IMR-90 (cell line): Measurements from ENCODE around the gene ASCL5. TPM values are rescaled to one million over a fixed set of nuclear protein-coding genes. Genes with fewer than 3 reads are reported as not detected.

Experiments used
- ATAC-seq: fragments of 200-7000 bp; cut with Tn5 transposase; 2 replicates; pipeline ENCODE4 v1.9.1; 2020; ENCODE audit warnings: low read depth, mild to moderate bottlenecking, moderate library complexity
- BruUV-seq: library from RNA; stranded (reverse); fragments of 400-500 nt; replicated peaks from 2 replicates; lab custom pipeline; 2021; lab: Mats Ljungman, UMichigan
- CTCF ChIA-PET: fragments of 300-600 bp; formaldehyde crosslinking; extraction: SDS; loops from one replicate; lab custom pipeline; 2021; ENCODE audit warnings: antibody characterized with exemption; lab: Yijun Ruan, JAX
- POLR2A ChIA-PET: fragments of 300-600 bp; sonication (Branson Sonifier 250); formaldehyde crosslinking; loops from one replicate; lab custom pipeline; 2022; ENCODE audit warnings: antibody characterized with exemption; ENCODE audit not compliant: unreplicated experiment; lab: Charles Lee
- DNase-seq: peaks from one replicate; pipeline ENCODE4 v3.0.0; 2013
- H2AFZ ChIP-seq: replicated peaks from 2 replicates; pipeline ENCODE3; 2013; ENCODE audit warnings: low read length, mild to moderate bottlenecking; ENCODE audit not compliant: poor library complexity
- H2AK5ac ChIP-seq: 2 replicates; pipeline ENCODE4 v1.6.1; 2013; ENCODE audit warnings: low read depth, low read length, inconsistent platforms
- H2AK9ac ChIP-seq: replicated peaks from 2 replicates; pipeline ENCODE3; 2013; ENCODE audit warnings: mild to moderate bottlenecking, low read depth, low read length, moderate library complexity; ENCODE audit not compliant: poor library complexity
- H2BK120ac ChIP-seq: 2 replicates; pipeline ENCODE4 v1.6.1; 2013; ENCODE audit warnings: low read depth, low read length, inconsistent platforms
- H2BK15ac ChIP-seq: 3 replicates; pipeline ENCODE4 v1.6.1; 2013; ENCODE audit warnings: low read depth, low read length, inconsistent platforms
- H2BK20ac ChIP-seq: 2 replicates; pipeline ENCODE4 v1.6.1; 2013; ENCODE audit warnings: low read depth, mild to moderate bottlenecking, inconsistent platforms, low read length, moderate library complexity
- H2BK5ac ChIP-seq: 2 replicates; pipeline ENCODE4 v1.6.1; 2013; ENCODE audit warnings: mild to moderate bottlenecking, low read depth, low read length, inconsistent platforms; ENCODE audit not compliant: poor library complexity, severe bottlenecking
- H3K14ac ChIP-seq: replicated peaks from 2 replicates; pipeline ENCODE4 v1.6.1; 2013; ENCODE audit warnings: low read depth, low read length, inconsistent platforms
- H3K18ac ChIP-seq: 2 replicates; pipeline ENCODE4 v1.6.1; 2013; ENCODE audit warnings: low read depth, low read length, control low read depth
- H3K23ac ChIP-seq: 2 replicates; pipeline ENCODE4 v1.6.1; 2013; ENCODE audit warnings: low read depth, low read length, inconsistent platforms
- H3K27ac ChIP-seq: 2 replicates; pipeline ENCODE4 v1.5.1; 2013; ENCODE audit warnings: mild to moderate bottlenecking, control low read depth, low read length; ENCODE audit not compliant: insufficient read depth
- H3K27me3 ChIP-seq: 2 replicates; pipeline ENCODE4 v1.6.1; 2013; ENCODE audit warnings: low read length; ENCODE audit not compliant: control insufficient read depth, insufficient read depth
- H3K36me3 ChIP-seq: 2 replicates; pipeline ENCODE4 v1.6.1; 2013; ENCODE audit warnings: low read length, mixed read lengths; ENCODE audit not compliant: control insufficient read depth, insufficient read depth
- H3K4ac ChIP-seq: 2 replicates; pipeline ENCODE4 v1.6.1; 2013; ENCODE audit warnings: low read depth, low read length, inconsistent platforms
- H3K4me1 ChIP-seq: 2 replicates; pipeline ENCODE4 v1.6.1; 2013; ENCODE audit warnings: low read length, mixed read lengths; ENCODE audit not compliant: control insufficient read depth, insufficient read depth
- H3K4me2 ChIP-seq: 2 replicates; pipeline ENCODE4 v1.6.1; 2013; ENCODE audit warnings: low read depth, mild to moderate bottlenecking, control low read depth, low read length, moderate library complexity
- H3K4me3 ChIP-seq: 2 replicates; pipeline ENCODE4 v1.5.1; 2013; ENCODE audit warnings: low read depth, mild to moderate bottlenecking, control low read depth, low read length, moderate library complexity; ENCODE audit not compliant: insufficient read depth
- H3K56ac ChIP-seq: 2 replicates; pipeline ENCODE4 v1.6.1; 2013; ENCODE audit warnings: low read length, inconsistent platforms; ENCODE audit not compliant: insufficient read depth; ENCODE audit errors: extremely low read depth
- H3K79me1 ChIP-seq, 2 experiments: 2 replicates each; pipeline ENCODE4 v1.6.1; 2013; ENCODE audit warnings: low read length in 2 of 2, inconsistent platforms in 1 of 2, low read depth in 1 of 2
- H3K9ac ChIP-seq: 2 replicates; pipeline ENCODE4 v1.6.1; 2013; ENCODE audit warnings: low read depth, low read length, control low read depth
- H3K9me1 ChIP-seq: 2 replicates; pipeline ENCODE4 v1.6.1; 2013; ENCODE audit warnings: low read length, inconsistent platforms; ENCODE audit not compliant: insufficient read depth
- H3K9me3 ChIP-seq: 2 replicates; pipeline ENCODE4 v1.6.1; 2013; ENCODE audit warnings: low read length; ENCODE audit not compliant: control insufficient read depth, insufficient read depth
- H4K20me1 ChIP-seq: 2 replicates; pipeline ENCODE4 v1.6.1; 2013; ENCODE audit warnings: low read length, inconsistent platforms; ENCODE audit not compliant: insufficient read depth
- H4K5ac ChIP-seq: 2 replicates; pipeline ENCODE4 v1.6.1; 2013; ENCODE audit warnings: mild to moderate bottlenecking, low read depth, low read length, control low read depth
- H4K8ac ChIP-seq, 2 experiments: 2 replicates each; pipeline ENCODE4 v1.6.1; 2013; ENCODE audit warnings: low read depth in 2 of 2, low read length in 2 of 2, control low read depth in 1 of 2, inconsistent platforms in 1 of 2
- H4K91ac ChIP-seq: 2 replicates; pipeline ENCODE4 v1.6.1; 2013; ENCODE audit warnings: low read depth, low read length, inconsistent platforms; ENCODE audit not compliant: insufficient read depth
- CEBPB ChIP-seq: IDR thresholded peaks from 2 replicates; pipeline ENCODE4 v1.6.1; 2012; ENCODE audit warnings: low read depth, low read length, improper control_type of control experiment
- CHD1 ChIP-seq: IDR thresholded peaks from 2 replicates; pipeline ENCODE4 v1.6.1; 2012; ENCODE audit warnings: low read depth, low read length, improper control_type of control experiment
- ELK1 ChIP-seq: fragments of 150-350 bp; IDR thresholded peaks from 2 replicates; pipeline ENCODE4 v1.6.1; 2016; ENCODE audit warnings: low read depth, mild to moderate bottlenecking, low read length, moderate library complexity, borderline replicate concordance
- MAFK ChIP-seq: IDR thresholded peaks from 2 replicates; pipeline ENCODE4 v1.6.1; 2012; ENCODE audit warnings: low read depth, low read length, improper control_type of control experiment
- MAZ ChIP-seq: IDR thresholded peaks from 2 replicates; pipeline ENCODE4 v1.6.1; 2012; ENCODE audit warnings: low read depth, mild to moderate bottlenecking, low read length, improper control_type of control experiment, moderate library complexity, borderline replicate concordance
- POLR2A ChIP-seq: IDR thresholded peaks from 2 replicates; pipeline ENCODE4 v1.6.1; 2012; ENCODE audit warnings: mild to moderate bottlenecking, low read depth, low read length
- RCOR1 ChIP-seq: IDR thresholded peaks from 2 replicates; pipeline ENCODE4 v1.6.1; 2012; ENCODE audit warnings: mild to moderate bottlenecking, low read length, improper control_type of control experiment; ENCODE audit not compliant: insufficient replicate concordance
- RFX5 ChIP-seq: IDR thresholded peaks from 2 replicates; pipeline ENCODE4 v1.8.0; 2012; ENCODE audit warnings: low read depth, mild to moderate bottlenecking, low read length, moderate library complexity
- SMC3 ChIP-seq: fragments of 150-350 bp; IDR thresholded peaks from 2 replicates; pipeline ENCODE4 v1.6.1; 2016; ENCODE audit warnings: low read depth, mild to moderate bottlenecking, antibody characterized with exemption, low read length, moderate library complexity
- USF2 ChIP-seq: fragments of 150-350 bp; IDR thresholded peaks from 2 replicates; pipeline ENCODE4 v1.6.1; 2017; ENCODE audit warnings: mild to moderate bottlenecking, antibody characterized with exemption, low read length, low read depth
- WGBS, 2 experiments: methylation state at CpG; one replicate each; pipeline versions ENCODE4 v1.1.5 to v1.1.7; 2013; ENCODE audit warnings: missing lambda C conversion rate in 2 of 2; ENCODE audit not compliant: insufficient read length in 1 of 2; ENCODE audit errors: extremely low coverage in 2 of 2; 5-methylcytosine and 5-hydroxymethylcytosine counted together
- dilution Hi-C: fragments of 300-500 bp; cut with HindIII; formaldehyde crosslinking; loops from one replicate; pipeline ENCODE4 v1.14.3; 2018; ENCODE audit warnings: low sequenced_read_pairs; ENCODE audit not compliant: unreplicated experiment
- in situ Hi-C: fragments of 300-500 bp; cut with MboI; formaldehyde crosslinking; loops from 3 replicates; pipeline ENCODE4 v1.14.3; 2019; ENCODE audit warnings: low sequenced_read_pairs, inconsistent platforms, mixed read lengths
- intact Hi-C: fragments of 100-400 bp; cut with micrococcal nuclease; formaldehyde crosslinking; loops from 2 replicates; pipeline ENCODE4 v1.10.0; 2022
- polyA plus RNA-seq, 3 experiments: library from polyadenylated mRNA; depleted of rRNA; stranded (reverse); fragments of >200 nt; gene quantifications; 2 replicates each; pipeline ENCODE4 v1.2.3, GENCODE V29; 2012; ENCODE audit warnings: low replicate concordance in 1 of 3
- total RNA-seq: library from RNA; depleted of rRNA; stranded (reverse); fragments of >200 nt; gene quantifications from 2 replicates; pipeline ENCODE4 v1.2.3, GENCODE V29; 2012

Gene ASCL5
- total and polyA plus RNA-seq, 2 of the 4 experiments (the other 2 are of a cell fraction): not detected

GRCh38 chr1:201113451-201114244 lies 13.3 kb downstream of the ASCL5 start:
- H3K4me2 ChIP-seq: peak overlapping the region; percentile 39; the same call in 1 of the 2 replicates
- peaks cover 2% of the 10 kb centered on the region; the same call in 1 of the 2 replicates for H3K4me1 ChIP-seq
- H3K79me1 ChIP-seq: no peaks in the 10 kb centered on the region
- H3K4ac ChIP-seq: no peak overlapping the region
- ATAC-seq: peak; percentile 2; the same call in 1 of the 2 replicates
- no peak overlapping the region for H2AK5ac ChIP-seq
- in situ Hi-C loops (no loop called here), dilution Hi-C loops (no loop called here), intact Hi-C loops (loop anchor here (1.0 to 2.0 kb wide), 3 partner anchors 27 to 491 kb away; no protein-coding TSS in a partner anchor)
- H2AFZ ChIP-seq: peak overlapping the region; percentile 99
- DNase-seq: no peak
- no peak overlapping the region for H3K9ac ChIP-seq
- peak overlapping the region; percentile 94 for H2AK9ac ChIP-seq
- H2BK120ac ChIP-seq: no peak overlapping the region
- ChIA-PET POLR2A (no interaction called here), CTCF (interaction anchor here (0.6 to 2.6 kb wide), 4 partner anchors 27 to 1085 kb away, joined by 3 to 7 read pairs (median 3); no protein-coding TSS in a partner anchor)
- no peak overlapping the region for H3K27ac ChIP-seq
- H4K91ac ChIP-seq: no peak overlapping the region
- no peak overlapping the region for H2BK15ac ChIP-seq
- no peak overlapping the region for H2BK20ac ChIP-seq
- no peaks in the 10 kb centered on the region for H4K20me1 ChIP-seq
- H3K56ac ChIP-seq: no peak overlapping the region
- H3K36me3 ChIP-seq: no peaks in the 10 kb centered on the region
- no TSS peak for BruUV-seq
- H4K5ac ChIP-seq: no peak overlapping the region
- no peak overlapping the region for H3K23ac ChIP-seq
- TF ChIP-seq CHD1: no peak
- no peak for TF ChIP-seq MAFK
- no peak for TF ChIP-seq MAZ
- TF ChIP-seq SMC3: no peak
- no peak for TF ChIP-seq RFX5
- no peak for TF ChIP-seq POLR2A
- TF ChIP-seq CEBPB: no peak
- no peak for TF ChIP-seq RCOR1
- TF ChIP-seq ELK1: no peak
- TF ChIP-seq USF2: no peak
- H3K9me3 ChIP-seq: no peaks in the 10 kb centered on the region
- no peak overlapping the region for H3K14ac ChIP-seq
- no peak overlapping the region for H4K8ac ChIP-seq
- H3K27me3 ChIP-seq: peaks cover 51% of the 10 kb centered on the region
- H2BK5ac ChIP-seq: no peak overlapping the region
- WGBS, 2 experiments: no CpG with 5 or more reads among the region's 17 CpGs
- no peaks in the 10 kb centered on the region for H3K9me1 ChIP-seq
- H3K4me3 ChIP-seq: no peak overlapping the region
- H3K18ac ChIP-seq: no peak overlapping the region
